NB4 (cell line): ENCODE data around the gene DAPK3.
A peak's percentile ranks its signal among the peaks of the same experiment; 100 is the strongest.
"Not testable (repeated sequence)": the region's sequence is repeated elsewhere in the genome, so short reads cannot be mapped to it uniquely, and the experiment has no call there.

Experiments
- DNase-seq: peaks from one replicate; pipeline ENCODE4 v3.0.0; 2010; ENCODE audit warnings: low read depth
- H3K4me3 ChIP-seq: one replicate; pipeline ENCODE4 v1.5.1; 2011; ENCODE audit warnings: mild to moderate bottlenecking, low read depth, low read length, moderate library complexity
- MYC ChIP-seq: IDR thresholded peaks from 2 replicates; pipeline ENCODE4 v1.6.1; 2011; ENCODE audit warnings: low read depth, low read length
- POLR2A ChIP-seq: IDR thresholded peaks from 2 replicates; pipeline ENCODE4 v1.6.1; 2011; ENCODE audit warnings: mild to moderate bottlenecking; ENCODE audit not compliant: insufficient read length; ENCODE audit errors: extremely low read depth
- TF ChIP-seq, protein P1 (sequence below): IDR thresholded peaks from one replicate; pipeline ENCODE4 v1.5.1; 2012; ENCODE audit warnings: low read depth, low read length
- TF ChIP-seq, protein P2 (sequence below): IDR thresholded peaks from 2 replicates; pipeline ENCODE4 v1.6.1; 2011; ENCODE audit warnings: low read depth, low read length

Gene DAPK3

GRCh38 chr19:3949997-3950859 lies 20.7 kb downstream of the DAPK3 start:
- TF ChIP-seq MYC (no peak), POLR2A (no peak)
- TF ChIP-seq, protein P1, sequence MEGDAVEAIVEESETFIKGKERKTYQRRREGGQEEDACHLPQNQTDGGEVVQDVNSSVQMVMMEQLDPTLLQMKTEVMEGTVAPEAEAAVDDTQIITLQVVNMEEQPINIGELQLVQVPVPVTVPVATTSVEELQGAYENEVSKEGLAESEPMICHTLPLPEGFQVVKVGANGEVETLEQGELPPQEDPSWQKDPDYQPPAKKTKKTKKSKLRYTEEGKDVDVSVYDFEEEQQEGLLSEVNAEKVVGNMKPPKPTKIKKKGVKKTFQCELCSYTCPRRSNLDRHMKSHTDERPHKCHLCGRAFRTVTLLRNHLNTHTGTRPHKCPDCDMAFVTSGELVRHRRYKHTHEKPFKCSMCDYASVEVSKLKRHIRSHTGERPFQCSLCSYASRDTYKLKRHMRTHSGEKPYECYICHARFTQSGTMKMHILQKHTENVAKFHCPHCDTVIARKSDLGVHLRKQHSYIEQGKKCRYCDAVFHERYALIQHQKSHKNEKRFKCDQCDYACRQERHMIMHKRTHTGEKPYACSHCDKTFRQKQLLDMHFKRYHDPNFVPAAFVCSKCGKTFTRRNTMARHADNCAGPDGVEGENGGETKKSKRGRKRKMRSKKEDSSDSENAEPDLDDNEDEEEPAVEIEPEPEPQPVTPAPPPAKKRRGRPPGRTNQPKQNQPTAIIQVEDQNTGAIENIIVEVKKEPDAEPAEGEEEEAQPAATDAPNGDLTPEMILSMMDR = no peak
- TF ChIP-seq, protein P2, sequence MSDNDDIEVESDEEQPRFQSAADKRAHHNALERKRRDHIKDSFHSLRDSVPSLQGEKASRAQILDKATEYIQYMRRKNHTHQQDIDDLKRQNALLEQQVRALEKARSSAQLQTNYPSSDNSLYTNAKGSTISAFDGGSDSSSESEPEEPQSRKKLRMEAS = no peak
- no peak overlapping the region for H3K4me3 ChIP-seq
- DNase-seq = no peak

- TF ChIP-seq, protein P2 = no peak
- no peak for TF ChIP-seq MYC
- no peak for TF ChIP-seq POLR2A
- TF ChIP-seq, protein P1 = no peak
- H3K4me3 ChIP-seq = no peak overlapping the region
- no peak for DNase-seq
Observed at GRCh38 chr19:3949294-3949693, 21.6 kb downstream of the DAPK3 start.

GRCh38 chr19:3947316-3947933 lies 23.5 kb downstream of the DAPK3 start:
- not testable (repeated sequence) for H3K4me3 ChIP-seq, DNase-seq

- H3K4me3 ChIP-seq = no peak overlapping the region
- TF ChIP-seq, protein P2 = no peak
- TF ChIP-seq MYC (no peak), POLR2A (no peak)
- TF ChIP-seq, protein P1 = no peak
- DNase-seq = no peak
Observed at GRCh38 chr19:3945838-3946237, 25.1 kb downstream of the DAPK3 start.

DNA sequence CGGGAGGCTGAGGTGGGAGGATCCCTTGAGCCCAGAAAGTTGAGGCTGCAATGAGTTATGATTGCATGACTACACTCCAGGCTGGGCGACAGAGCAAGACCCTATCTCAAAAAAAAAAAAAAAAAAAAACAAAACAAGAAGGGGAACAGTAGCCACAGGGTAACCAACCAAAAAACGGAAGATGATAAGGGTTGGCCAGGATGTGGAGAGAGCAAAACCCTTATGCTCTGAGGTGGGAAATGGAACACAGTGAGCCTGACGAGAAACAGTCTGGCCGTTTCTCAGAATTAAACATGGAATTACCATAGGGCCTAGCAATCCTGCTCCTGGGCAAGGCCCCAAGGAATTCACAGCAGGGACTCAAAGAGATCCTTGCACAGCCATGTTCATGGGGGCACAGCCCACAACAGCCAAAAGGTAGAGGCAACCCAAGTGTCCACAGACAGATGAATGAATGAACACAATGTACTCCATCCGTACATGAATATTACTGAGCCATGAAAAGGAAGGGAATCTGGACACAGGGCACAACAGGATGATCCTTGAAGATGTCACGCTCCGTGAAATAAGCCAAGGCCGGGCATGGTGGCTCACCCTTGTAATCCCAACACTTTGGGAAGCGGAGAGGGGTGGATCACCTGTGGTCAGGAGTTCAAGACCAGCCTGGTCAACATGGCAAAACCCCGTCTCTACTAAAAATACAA lies 26.7 kb downstream of the DAPK3 start:
- no peak overlapping the region for H3K4me3 ChIP-seq
- TF ChIP-seq, protein P2 = no peak
- TF ChIP-seq MYC (no peak), POLR2A (no peak)
- TF ChIP-seq, protein P1 = no peak
- peak; percentile 20 for DNase-seq

GRCh38 chr19:3942790-3943409 lies 28.0 kb downstream of the DAPK3 start:
- no peak overlapping the region for H3K4me3 ChIP-seq
- no peak for TF ChIP-seq POLR2A
- TF ChIP-seq, protein P1 = no peak
- TF ChIP-seq, protein P2 = no peak

GRCh38 chr19:3938300-3938950 lies 32.5 kb downstream of the DAPK3 start:
- not testable (repeated sequence) for DNase-seq, H3K4me3 ChIP-seq

More at GRCh38 chr19:3942790-3943409, 28.0 kb downstream of the DAPK3 start:
- peak; percentile 17 for DNase-seq
